ENCODE results near the gene GJB2. TPM values are rescaled to one million over a fixed set of nuclear protein-coding genes. Genes with fewer than 3 reads are reported as not detected.

GJB2 gene
- total RNA-seq, 1 donor from 2014 or later: 0.77 TPM

- DNase-seq (no peak), ATAC-seq (peak in 1 of 2 donors; percentile 20)
- H3K9me3 ChIP-seq: no peaks in the 10 kb centered on the region
- H3K4me3 ChIP-seq: no peak overlapping the region
- intact Hi-C loops (cut with DNase I): no loop called here
- no peak overlapping the region for H3K27ac ChIP-seq
- no peaks in the 10 kb centered on the region for H3K36me3 ChIP-seq
- no peak for TF ChIP-seq CTCF (IDR thresholded peaks at IDR 0.05)
- H3K4me1 ChIP-seq: no peaks in the 10 kb centered on the region
- H3K27me3 ChIP-seq (ENCODE audit: low read depth): peaks cover 76% of the 10 kb centered on the region
Observed at GRCh38 chr13:20142023-20142926, 50.5 kb downstream of the GJB2 start.

- no peak for ATAC-seq
- DNase-seq: no peak
- Histone ChIP-seq H3K27ac (no peak overlapping the region), H3K4me3 (no peak overlapping the region), H3K27me3 (ENCODE audit: low read depth) (peaks cover 85% of the 10 kb centered on the region), H3K4me1 (no peaks in the 10 kb centered on the region), H3K36me3 (no peaks in the 10 kb centered on the region), H3K9me3 (no peaks in the 10 kb centered on the region)
- TF ChIP-seq CTCF (IDR thresholded peaks at IDR 0.05): no peak
- intact Hi-C loops (cut with DNase I): no loop called here
Observed at GRCh38 chr13:20141238-20142022, 51.3 kb downstream of the GJB2 start.

- DNase-seq: no peak
- no peaks in the 10 kb centered on the region for H3K4me1 ChIP-seq
- peak in 1 of 2 donors; percentile 26 for ATAC-seq
- H3K27ac ChIP-seq: no peak overlapping the region
- no peak overlapping the region for H3K4me3 ChIP-seq
- H3K9me3 ChIP-seq: no peaks in the 10 kb centered on the region
- no peak for TF ChIP-seq CTCF (IDR thresholded peaks at IDR 0.05)
- peaks cover 83% of the 10 kb centered on the region for H3K27me3 ChIP-seq (ENCODE audit: low read depth)
- H3K36me3 ChIP-seq: no peaks in the 10 kb centered on the region
- intact Hi-C loops (cut with DNase I): no loop called here
Observed at GRCh38 chr13:20140487-20140886, 52.3 kb downstream of the GJB2 start.

GRCh38 chr13:20137875-20138274, 54.9 kb downstream of the GJB2 start:
- Histone ChIP-seq H3K4me3 (no peak overlapping the region), H3K27ac (no peak overlapping the region), H3K27me3 (ENCODE audit: low read depth) (peaks cover 75% of the 10 kb centered on the region), H3K36me3 (no peaks in the 10 kb centered on the region), H3K4me1 (no peaks in the 10 kb centered on the region), H3K9me3 (no peaks in the 10 kb centered on the region)
- DNase-seq (no peak), ATAC-seq (no peak)
- no peak for TF ChIP-seq CTCF (IDR thresholded peaks at IDR 0.05)
- intact Hi-C loops (cut with DNase I): no loop called here

Other genes starting within 250 kb of the GJB2 start
- gene ZMYM2, start 234.2 kb downstream of the GJB2 start, total RNA-seq: 71.5 TPM
- not detected for gene GJA3, start 31.9 kb downstream of the GJB2 start, total RNA-seq
- not detected for gene GJB6, start 39.4 kb upstream of the GJB2 start, total RNA-seq